ENCODE measurements around the gene ARSI.

The ARSI gene

DNA sequence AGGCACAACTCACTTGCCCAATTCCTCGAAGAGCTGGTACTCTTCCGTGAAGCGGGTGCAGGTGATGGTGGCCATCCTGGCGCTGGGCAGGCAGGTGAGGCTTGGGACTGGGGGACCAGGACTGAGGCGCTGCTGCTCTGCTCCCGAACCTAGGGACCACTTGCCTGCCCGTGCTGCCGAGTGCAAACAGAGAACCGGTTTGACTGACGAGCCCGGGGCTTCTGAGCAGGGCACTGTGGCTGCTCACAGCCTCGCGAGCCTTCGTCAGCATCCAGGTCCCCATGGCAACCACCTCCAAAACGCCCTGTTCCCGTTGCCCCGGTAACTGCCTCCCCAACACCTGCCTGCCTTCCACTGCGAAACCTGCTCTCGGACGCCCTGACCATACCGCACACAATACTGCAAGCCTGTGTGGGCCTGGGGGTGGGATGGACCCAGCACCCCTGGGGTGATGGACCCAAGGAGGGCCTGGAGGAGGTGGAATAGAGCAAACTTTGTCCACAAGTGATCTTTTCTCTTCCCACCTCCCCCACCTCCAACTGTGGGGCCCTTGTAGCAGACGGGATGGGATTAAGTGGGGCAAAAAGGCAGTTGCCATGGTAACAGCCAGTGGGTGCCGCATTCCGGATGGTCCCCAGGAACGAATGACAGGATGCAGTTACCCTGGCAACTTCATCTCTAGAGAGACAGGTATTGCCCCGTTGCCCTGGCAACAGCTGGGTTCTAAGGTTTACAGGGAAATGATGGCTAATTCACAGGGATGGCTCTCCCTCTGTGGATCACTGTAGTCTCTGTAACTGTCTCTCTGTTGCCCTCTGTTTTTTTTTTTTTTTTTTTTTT lies 12.9 kb downstream of the ARSI start, which contains the start of gene CAMK2A:
Gene CAMK2A (minus strand): TSS at position 223 of the 840 bp plus-strand sequence. CDS start 148 bp downstream, at position 75.
- no peak for DNase-seq

DNA sequence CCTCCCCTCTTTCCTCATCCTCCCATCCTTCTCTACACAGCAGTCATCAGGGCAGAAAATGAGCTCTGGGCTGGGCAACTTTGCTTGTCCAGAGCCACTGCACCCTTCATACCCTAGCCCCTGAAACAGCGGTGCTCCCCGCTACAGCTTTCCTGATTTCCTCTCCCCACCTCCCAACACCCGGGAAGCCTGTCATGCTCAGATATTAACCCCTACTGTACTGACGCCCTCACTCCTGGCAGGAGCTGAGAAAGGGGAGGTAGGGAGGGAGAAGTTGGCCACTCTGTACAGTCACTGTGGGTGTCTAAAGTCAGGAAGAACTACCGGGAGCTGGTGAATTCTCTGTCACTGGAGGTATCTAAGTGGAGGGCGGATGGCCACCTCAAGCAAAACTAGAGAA lies 13.9 kb downstream of the ARSI start:
- DNase-seq, result no peak

DNA sequence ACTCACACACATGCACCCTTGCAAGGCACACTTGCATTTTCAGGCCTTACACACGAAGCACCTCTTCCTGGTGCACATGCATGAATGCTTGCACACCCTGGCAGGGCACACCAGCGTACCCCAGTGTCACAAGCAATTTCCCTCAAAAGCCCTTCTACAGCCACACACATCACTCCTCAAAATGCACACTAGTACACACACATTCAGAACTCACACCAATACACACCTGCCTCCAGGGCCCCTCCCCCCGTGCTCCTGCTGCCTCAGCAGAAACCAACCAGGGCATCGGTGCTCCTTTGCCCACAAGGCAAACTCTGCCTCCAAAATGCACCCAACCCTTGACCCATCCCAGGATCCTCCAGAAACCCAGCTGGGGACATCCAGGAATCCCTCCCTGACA lies 14.3 kb downstream of the ARSI start:
- no peak for DNase-seq

DNA sequence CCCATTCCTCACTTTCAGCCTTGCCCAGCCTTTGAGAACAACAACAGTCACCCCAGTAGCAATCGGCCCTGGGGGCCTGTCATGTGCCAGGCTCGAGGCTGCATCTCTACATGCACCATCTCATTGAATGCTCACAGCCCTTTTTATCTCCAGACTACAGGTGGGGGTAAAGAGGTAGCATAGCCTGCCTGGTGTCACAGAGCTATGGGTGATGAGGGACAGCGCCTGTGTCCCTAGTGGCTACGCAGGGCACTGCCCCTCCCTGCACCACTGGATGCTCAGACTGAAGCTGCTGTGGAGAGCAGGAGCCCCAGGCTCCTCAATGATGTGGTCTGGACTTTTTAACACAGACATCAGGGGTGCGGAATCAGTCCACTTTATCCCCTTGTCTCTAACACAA lies 15.9 kb downstream of the ARSI start:
- DNase-seq, result no peak

DNA sequence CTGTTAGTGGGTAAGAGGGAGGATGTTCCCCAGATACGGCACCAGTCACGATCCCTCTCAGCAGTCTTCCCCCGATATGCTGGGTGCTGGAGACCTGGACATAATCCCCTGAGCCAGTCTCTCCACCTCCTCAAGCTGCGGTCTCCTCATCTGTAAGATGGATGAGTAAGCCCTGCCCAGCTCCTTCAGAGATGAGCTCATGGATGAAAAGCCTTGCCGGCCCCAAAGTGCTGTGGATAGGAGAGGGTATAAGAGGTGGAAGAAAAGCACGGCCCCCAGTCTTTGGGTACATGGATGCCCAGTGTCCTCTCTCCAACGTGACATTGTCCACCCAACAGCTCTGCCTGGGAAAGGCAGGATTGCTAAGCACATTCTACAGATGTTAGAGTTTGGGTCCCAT lies 17.6 kb downstream of the ARSI start:
- DNase-seq, result no peak

DNA sequence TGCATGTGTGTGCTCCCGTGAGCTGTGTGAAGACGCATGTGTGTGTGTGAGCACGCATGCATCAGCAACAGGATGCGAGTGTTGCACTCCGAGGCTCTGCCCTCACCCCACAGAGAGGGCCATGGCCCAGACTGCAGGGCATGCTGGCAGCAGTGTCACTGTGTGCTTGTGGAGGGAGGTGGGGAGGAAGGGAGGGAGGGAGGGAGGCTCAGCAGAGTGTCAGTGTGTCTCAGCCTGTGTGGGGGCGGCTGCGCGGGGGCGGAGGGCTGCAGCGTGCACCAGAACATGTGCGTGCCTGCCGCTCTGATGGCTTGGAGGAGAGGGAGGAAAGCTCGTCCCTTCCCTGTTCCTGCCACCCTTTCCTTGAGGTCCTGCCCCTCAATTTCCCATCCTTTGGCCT lies 18.4 kb downstream of the ARSI start:
- no peak for DNase-seq

DNA sequence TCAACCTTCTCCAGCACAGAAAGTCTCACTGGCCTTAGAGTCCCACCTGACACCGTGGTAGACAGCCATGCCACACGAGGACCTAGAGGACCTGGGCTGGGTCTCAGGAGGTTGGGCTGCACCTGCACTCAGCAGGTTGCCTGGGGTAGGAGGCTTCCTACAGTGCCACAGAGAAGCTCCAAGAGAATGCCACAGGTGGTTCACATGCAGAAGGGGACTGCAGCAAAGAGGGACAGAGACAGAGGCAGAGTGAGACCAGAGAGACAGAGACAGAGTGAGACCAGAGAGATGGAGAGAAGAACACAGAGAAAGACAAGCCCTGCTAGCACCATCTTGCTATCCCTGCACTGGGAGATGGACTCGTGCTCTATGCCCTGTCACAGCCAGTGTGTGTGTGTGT lies 18.8 kb downstream of the ARSI start:
- DNase-seq, result no peak

DNA sequence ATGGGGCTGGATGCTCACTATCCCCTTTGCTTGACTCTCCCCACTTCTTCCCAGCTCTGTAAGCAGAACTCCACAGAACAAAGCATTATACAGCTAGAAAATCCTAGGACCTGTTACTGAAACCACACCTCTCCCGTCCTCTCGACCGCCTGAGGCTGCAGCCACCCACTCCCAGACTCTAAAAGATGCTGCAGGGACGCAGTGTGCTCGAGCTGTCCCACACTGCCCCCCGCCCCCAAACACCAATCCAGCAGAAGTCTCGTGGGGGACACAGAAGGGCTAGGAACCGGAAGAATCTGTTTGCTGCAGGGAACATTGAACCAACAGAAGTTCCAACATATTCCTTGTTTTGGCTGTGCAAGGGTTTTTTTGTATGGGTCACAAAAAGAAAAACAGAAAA lies 20.7 kb downstream of the ARSI start:
- DNase-seq, result no peak

DNA sequence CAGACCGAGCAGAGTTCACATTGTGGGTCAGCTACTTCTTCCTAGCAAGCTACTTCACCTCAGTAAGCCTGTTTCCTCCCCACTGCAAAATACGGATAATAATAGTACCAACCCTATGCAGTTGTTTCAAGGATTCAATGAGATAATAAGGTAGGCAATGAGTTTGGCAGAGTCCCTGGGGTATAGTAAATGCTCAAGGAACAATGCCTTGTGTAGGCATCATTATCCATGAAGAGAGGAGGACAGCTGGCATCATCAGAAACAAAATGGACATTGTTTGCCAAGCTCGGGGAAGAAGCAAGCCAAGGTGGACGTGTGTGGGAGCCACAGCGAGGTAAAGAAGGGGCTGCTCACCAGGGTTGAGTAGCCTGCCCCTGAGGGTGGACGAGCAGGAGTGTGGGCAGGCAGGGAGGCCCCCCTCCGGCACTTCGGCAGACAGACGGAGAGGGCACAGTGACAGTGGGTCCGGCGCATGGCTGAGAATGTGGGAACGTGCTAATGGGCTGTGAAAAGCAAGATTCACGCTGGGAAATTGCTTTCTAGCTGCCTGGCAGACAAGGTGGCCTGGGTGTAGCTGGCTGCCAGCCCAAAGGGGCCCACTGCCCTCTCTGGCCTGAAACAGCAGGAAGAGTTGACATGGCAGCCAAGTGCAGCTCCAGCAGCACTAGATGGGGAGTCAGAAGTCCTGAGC lies 23.2 kb downstream of the ARSI start:
- DNase-seq, result no peak

DNA sequence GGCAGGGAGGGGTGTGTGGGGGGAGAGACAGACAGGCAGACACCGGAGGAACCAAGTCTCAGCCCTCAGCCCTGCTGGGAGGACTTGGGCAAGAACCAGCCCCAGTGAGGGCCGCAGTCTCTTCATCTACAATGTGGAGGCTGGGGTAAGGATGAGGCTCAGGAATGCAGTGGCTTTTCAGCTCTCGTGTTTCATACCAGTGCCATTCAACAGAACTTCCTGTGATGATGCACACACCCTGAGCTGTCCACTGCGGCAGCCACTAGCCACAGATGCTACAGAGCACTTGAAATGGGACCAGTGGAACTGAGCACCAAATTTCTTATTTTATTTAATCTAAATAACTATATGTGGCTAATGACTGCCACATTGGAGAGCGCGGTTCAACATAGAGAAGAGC lies 23.8 kb downstream of the ARSI start:
- DNase-seq, result no peak

DNA sequence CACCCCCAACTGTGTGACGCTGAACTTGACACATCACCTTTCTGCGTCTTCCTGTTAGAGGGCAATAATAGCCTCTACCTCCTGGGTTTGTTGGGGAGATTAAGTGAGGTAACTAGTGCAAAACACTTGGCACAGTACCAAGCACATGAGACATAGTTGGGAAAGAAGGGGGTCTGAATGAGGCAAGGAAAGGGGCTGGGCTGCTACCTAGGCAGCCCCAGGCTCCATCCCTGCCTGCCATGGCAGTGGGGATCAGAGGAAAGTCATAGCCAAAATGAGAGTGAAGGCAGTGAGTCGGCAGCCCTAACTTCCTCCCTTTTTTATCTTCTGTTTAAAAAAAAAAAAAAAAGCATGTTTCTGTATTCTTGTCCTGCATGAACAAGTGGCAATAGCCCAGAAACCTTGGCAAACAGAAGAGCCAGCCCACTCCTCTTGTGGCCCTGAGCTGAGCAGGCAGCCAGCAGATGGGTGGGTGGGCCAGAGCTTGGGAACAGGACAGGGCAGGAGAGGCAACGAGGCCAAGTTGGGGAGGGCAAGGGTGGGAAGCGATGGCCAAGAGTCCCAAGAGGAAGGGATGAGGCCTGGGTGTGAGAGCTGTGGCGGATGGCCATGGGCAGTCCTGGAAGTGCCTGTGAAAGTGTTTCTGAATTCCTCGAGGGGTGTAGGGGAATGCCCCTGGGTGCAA lies 24.5 kb downstream of the ARSI start:
- no peak for DNase-seq

DNA sequence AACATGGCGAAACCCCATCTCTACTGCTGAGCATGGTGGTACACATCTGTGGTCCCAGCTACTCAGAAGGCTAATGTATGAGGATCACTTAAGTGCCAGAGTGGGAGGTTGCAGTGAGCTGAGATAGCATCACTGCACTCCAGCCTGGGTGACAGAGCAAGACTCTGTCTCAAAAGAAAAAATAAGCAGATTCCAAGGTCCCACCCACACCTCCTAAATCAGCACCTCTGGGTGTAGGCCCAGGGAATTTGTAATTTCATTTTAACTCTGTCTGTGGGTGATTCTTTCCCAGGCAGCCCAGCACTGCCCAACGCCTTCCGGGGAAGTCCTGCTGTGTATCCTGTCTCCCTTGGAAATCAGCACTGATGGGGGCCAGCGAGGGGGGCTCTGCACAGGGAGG lies 25.7 kb downstream of the ARSI start:
- no peak for DNase-seq

DNA sequence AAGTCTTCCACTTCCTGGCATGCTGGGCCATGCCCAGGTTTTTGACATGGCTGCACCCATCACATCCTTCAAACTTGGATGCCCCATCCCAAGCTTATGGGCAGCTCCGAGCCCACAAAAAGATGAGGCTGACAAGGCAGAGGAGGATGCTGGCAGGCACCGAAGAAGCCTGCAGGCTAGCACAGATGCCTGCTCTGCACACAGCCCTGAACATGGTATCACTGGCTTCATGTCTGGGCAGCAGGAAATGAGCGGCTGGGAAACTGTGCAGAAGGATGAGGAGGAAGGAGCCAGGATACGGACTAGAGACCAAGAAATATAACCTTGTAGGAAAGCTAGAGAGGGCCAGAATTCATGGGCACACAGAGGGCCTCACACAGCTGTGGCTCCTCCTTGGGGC lies 27.9 kb downstream of the ARSI start:
- no peak for DNase-seq

DNA sequence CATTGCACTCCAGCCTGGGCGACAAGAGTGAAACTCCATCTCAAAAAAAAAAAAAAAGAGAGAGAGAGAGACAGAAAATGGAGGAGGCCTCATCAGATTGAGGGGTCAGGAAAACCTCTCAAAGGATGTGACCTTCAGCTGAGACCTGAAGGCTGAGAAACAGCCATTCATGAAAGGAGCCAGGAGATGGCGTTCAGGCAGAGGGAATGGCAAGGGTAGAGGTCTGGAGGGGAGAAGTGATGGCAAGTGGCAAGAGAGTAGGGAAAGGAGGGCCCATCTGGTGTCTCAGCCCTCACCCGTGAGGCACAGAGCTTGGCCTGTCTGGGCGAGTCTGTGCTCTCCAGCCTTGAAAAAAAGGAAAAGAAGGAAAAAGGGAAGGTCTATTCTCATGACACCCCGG lies 30.2 kb downstream of the ARSI start:
- DNase-seq, result no peak

DNA sequence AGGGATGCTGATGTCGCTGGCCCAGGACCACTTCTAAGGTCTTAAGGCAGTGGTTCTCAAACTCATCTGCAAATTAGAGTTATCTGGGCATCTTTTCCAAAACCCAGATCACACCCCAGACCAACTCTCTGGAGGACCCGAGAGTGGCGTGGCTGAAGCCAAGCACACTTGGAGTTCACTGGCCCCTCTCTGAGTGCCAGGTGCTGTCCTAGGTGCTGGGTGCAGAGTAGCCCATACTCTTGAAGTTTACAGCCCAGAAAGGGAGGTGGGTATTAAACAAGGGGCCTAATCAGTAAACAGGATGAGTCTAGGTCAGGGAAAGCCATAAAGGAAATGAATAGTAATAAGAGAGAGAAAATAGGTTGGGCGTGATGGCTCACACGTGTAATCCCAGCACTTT lies 30.8 kb downstream of the ARSI start:
- no peak for DNase-seq

DNA sequence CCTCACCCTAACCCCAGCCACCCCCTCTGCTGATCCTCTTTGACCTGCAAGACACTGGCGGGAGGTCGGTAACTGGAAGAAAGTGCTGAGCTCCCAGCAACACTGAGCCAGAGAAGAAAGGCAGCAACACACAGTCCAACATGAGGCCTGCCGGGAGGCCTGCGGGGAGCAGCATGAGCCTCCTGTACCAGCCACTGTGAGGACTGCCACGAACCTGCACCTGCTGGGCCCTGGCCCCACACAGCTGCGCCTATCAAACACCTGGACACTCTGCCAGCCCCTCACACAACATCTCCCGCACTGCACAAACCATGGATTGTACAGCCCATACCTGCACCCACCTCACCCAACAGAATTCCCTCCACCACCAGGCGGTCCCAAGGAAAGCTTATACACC lies 31.4 kb downstream of the ARSI start:
- no peak for DNase-seq

DNA sequence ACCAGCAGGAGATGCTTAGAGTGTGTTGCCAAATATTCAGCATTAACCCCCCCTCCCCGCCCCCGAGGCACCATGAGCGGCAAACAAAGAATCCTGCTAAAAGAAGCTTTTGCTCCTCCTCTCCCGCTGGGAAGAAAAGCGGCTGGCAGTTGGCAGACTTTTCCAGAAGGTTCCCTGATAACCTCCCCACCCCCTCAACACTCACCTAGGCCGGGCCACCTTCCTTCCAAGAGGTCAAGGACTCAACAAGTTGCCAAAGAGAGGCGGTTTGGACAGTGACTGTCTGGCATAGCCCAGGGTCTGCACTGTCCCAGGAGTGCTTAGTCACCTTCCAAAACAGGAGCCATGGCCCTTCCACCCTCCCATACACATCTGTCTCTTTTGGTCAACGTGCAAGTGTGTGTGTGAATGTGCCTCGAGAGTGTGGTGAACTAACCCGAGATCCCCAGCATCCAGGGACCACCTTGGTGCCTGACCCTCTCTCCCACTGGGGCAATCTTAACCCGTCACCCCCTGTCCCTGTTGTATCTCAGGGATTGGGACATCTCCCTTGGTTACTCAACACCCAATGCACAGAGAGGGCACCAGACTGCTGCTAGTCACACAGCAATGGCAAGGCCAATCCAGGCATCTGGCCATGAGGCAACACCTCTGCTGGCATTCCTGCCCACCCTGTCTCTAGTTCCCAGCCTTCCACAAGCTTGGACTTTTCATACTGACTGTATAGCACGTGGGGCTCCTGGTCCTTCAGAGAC lies 32.0 kb downstream of the ARSI start:
- DNase-seq, result no peak

DNA sequence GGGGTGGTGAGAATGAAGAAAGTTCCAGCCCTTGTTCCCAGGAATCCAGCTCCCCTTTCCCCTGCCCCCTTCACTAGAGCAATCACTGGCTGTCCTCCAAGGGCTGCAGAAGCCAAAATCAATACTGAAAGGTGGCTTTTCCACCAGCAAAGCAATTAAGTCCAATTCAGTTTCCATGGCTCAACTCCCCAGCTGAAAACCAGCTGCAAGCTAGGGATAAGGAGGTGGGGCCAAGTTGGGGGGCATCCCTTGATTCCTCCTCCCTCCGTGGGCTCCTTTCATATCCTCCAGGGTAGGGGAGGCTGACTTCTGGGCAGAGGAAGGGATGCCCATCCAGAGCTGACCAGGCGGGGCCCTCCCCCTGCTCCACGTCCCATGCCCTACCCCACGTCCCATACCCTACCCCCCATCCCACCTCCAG lies 35.8 kb downstream of the ARSI start:
- peak; percentile 71 for DNase-seq

DNA sequence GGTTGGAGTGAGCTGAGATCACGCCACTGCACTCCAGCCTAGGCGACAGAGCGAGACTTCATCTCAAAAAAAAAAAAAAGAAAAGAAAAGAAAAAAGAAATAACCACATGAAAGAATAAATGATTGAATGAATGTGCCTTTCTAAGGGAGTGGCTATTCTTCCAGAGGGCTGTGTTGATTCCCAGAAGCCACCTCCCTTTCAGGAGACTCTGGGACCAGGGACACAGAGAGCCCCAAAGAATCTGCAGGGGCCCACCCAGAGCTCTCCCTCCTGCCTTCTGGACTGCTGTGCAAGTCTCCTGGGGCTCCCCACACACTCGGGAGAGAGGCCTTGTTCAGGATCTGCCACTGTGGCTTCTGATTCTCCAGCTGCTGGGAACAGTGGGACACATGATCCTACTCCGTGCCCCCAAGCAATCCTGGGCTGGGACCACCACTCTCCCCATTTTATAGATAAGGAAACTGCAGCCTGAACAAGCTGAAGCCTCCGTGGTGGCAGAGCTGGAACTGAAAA lies 36.8 kb downstream of the ARSI start:
- DNase-seq, result no peak

DNA sequence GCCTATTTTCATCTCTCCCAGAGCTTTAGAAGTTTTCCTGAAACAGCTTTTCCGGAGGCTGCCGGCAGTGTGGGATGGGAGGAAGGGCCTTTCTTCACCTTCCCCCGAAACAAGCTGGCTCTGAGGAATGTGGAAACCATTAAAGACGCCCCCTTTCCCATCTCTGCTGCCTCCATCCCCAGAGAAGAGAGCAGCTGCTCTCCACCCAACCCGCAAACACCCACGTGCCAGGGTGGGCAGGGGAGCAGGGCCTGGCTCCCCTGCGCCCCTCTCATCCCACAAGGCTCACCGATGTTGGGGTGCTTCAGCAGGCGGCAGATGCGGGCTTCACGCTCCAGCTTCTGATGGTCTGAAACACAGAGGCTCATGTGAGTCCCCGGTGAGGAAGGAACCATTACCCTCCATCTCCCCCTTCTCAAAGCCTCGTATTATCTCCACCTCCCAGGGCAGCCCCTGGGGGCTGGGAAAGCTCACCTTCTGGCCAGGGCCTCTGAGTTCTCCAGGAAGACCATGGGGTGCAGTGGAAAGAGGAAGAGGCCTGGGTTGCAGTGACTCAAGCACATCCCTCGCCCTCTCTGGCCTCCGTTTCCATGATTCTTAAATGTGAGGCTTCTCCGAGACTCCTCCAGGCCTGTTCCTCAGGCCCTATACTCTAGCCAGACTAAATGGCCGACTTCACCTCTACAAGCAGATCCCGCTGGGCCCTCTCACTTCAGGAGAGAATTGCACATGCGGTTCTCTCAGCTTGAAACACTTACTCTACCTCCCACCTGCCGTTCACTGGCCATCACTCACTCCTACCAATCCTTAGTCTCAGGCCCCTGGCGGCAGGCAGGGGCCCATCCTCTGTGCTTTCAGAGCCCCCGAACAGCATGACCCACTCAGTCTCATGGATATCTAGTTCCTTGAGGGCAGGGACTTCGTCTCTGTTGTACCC lies 37.8 kb downstream of the ARSI start:
- no peak for DNase-seq

DNA sequence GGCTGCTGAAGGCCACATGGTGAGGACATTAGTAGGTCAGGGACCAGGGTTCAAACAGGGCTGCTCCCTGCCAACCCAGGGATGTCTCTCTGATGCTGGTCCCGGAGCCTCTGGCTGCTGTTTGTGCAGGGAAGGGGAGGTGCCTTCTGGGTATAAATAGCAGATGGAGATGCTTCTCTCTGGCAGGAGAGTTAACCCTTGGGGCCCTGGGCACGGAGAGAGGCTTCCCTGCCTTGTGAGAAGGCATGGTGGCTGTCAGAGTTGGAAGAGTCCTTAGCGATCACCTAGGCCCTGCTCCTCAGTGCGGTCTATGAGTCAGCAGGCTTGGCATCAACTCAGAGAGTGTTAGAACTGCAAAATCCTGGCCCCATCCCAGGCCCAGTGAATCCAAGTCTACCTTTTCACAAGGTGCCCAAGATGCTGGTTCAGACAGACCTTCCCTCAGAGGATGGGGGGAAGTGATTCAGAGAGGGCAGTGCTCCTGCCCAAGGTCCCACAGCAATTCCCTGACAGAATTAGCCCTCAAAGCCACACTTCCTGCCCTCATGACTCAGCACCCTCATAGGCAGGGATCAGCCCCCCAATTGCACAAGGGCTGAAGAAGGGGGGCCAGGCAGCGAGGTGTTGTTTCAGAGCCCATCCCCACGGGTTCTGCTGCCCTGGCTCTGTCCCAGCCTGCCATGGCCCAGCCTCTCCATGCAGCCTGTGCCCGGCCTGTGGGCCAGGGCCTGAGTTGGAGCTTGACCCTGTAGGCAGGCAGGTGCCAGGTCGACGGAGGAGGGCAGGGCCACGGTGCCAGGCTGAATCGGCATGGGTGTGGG lies 38.7 kb downstream of the ARSI start:
- peak; percentile 61 for DNase-seq
